Loucy (cell line): Measurements from ENCODE around the gene GBGT1.

Source experiments
- CTCF ChIP-seq: fragments of 200-600 bp; sonication (generic); conservative IDR thresholded peaks from 2 replicates; pipeline ENCODE4 v1.5.1; 2014; ENCODE audit warnings: mild to moderate bottlenecking, antibody characterized with exemption, low read length
- EZH2phosphoT487 ChIP-seq: fragments of 200-600 bp; IDR thresholded peaks from 2 replicates; pipeline ENCODE4 v1.6.1; 2018; ENCODE audit warnings: antibody characterized with exemption, mild to moderate bottlenecking, moderate library complexity, borderline replicate concordance

- TF ChIP-seq CTCF, result no peak
- TF ChIP-seq EZH2phosphoT487, result no peak
Observed at GRCh38 chr9:133163504-133164172, at the start of gene GBGT1.
